ENCODE results near the gene MS4A10. TPM values are rescaled to one million over a fixed set of nuclear protein-coding genes. Genes with fewer than 3 reads are reported as not detected.

MS4A10 gene
- total RNA-seq, 2 donors from 2014 or later, result not detected

- H3K27me3 ChIP-seq, result no peaks in the 10 kb centered on the region
- no peaks in the 10 kb centered on the region for H3K9me3 ChIP-seq
- H3K36me3 ChIP-seq (replicated peaks in 1 of 2; ENCODE audit: insufficient read depth in 1 of 2, low read depth in 2 of 2), result no peaks in the 10 kb centered on the region
- H3K4me3 ChIP-seq, result no peak overlapping the region
- WGBS, 2 donors, result 100% methylated on average over 3 of the region's 3 CpGs; no CpG with 5 or more reads in 1 of the 2 donors
- ATAC-seq (no peak), DNase-seq (no peak)
- no peaks in the 10 kb centered on the region for H3K4me1 ChIP-seq
- intact Hi-C loops (cut with DNase I), result no loop called here
- TF ChIP-seq POLR2A (IDR thresholded peaks at IDR 0.05), result no peak
- TF ChIP-seq, protein P1, sequence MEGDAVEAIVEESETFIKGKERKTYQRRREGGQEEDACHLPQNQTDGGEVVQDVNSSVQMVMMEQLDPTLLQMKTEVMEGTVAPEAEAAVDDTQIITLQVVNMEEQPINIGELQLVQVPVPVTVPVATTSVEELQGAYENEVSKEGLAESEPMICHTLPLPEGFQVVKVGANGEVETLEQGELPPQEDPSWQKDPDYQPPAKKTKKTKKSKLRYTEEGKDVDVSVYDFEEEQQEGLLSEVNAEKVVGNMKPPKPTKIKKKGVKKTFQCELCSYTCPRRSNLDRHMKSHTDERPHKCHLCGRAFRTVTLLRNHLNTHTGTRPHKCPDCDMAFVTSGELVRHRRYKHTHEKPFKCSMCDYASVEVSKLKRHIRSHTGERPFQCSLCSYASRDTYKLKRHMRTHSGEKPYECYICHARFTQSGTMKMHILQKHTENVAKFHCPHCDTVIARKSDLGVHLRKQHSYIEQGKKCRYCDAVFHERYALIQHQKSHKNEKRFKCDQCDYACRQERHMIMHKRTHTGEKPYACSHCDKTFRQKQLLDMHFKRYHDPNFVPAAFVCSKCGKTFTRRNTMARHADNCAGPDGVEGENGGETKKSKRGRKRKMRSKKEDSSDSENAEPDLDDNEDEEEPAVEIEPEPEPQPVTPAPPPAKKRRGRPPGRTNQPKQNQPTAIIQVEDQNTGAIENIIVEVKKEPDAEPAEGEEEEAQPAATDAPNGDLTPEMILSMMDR (IDR thresholded peaks at IDR 0.05), result no peak
- no peak overlapping the region for H3K27ac ChIP-seq
These were observed 13.5 kb downstream of the MS4A10 start for GRCh38 chr11:60798631-60799030.

- Histone ChIP-seq H3K9me3 (no peaks in the 10 kb centered on the region), H3K27me3 (no peaks in the 10 kb centered on the region), H3K27ac (no peak overlapping the region), H3K4me3 (no peak overlapping the region), H3K4me1 (no peaks in the 10 kb centered on the region), H3K36me3 (replicated peaks in 1 of 2; ENCODE audit: insufficient read depth in 1 of 2, low read depth in 2 of 2) (no peaks in the 10 kb centered on the region)
- DNase-seq (no peak), ATAC-seq (no peak)
- TF ChIP-seq, protein P1 (IDR thresholded peaks at IDR 0.05), result no peak
- no peak for TF ChIP-seq POLR2A (IDR thresholded peaks at IDR 0.05)
- intact Hi-C loops (cut with DNase I), result no loop called here
- WGBS, 2 donors, result 76 to 77% methylated on average over 10 of the region's 10 CpGs
These were observed 16.1 kb downstream of the MS4A10 start for GRCh38 chr11:60801194-60801593.

GRCh38 chr11:60803273-60803936, 18.3 kb downstream of the MS4A10 start:
- intact Hi-C loops (cut with DNase I), result no loop called here
- DNase-seq, result no peak
- Histone ChIP-seq H3K27ac (no peak overlapping the region), H3K4me1 (no peaks in the 10 kb centered on the region), H3K4me3 (no peak overlapping the region), H3K9me3 (no peaks in the 10 kb centered on the region), H3K27me3 (no peaks in the 10 kb centered on the region), H3K36me3 (replicated peaks in 1 of 2; ENCODE audit: insufficient read depth in 1 of 2, low read depth in 2 of 2) (no peaks in the 10 kb centered on the region)
- no peak for ATAC-seq
- TF ChIP-seq, protein P1 (IDR thresholded peaks at IDR 0.05), result no peak
- no peak for TF ChIP-seq POLR2A (IDR thresholded peaks at IDR 0.05)
- WGBS, 2 donors, result 75% methylated on average over 7 of the region's 7 CpGs

GRCh38 chr11:60809249-60809648, 24.1 kb downstream of the MS4A10 start:
- no peak for ATAC-seq
- H3K27ac ChIP-seq, result no peak overlapping the region

More at GRCh38 chr11:60809249-60809648, 24.1 kb downstream of the MS4A10 start:
- intact Hi-C loops (cut with DNase I), result no loop called here
- no peaks in the 10 kb centered on the region for H3K9me3 ChIP-seq
- no peak for DNase-seq
- H3K27me3 ChIP-seq, result no peaks in the 10 kb centered on the region
- H3K36me3 ChIP-seq (replicated peaks in 1 of 2; ENCODE audit: insufficient read depth in 1 of 2, low read depth in 2 of 2), result no peaks in the 10 kb centered on the region
- H3K4me1 ChIP-seq, result no peaks in the 10 kb centered on the region
- WGBS, 2 donors, result 46 to 54% methylated on average over 3 of the region's 3 CpGs
- no peak overlapping the region for H3K4me3 ChIP-seq
- TF ChIP-seq, protein P1 (IDR thresholded peaks at IDR 0.05), result no peak
- no peak for TF ChIP-seq POLR2A (IDR thresholded peaks at IDR 0.05)

All from body of pancreas (tissue), 4 donors.